Measurements from ENCODE around the gene B3GNT5. TPM values are rescaled to one million over a fixed set of nuclear protein-coding genes. Genes with fewer than 3 reads are reported as not detected.
A peak's percentile ranks its signal among the peaks of the same experiment; 100 is the strongest.

The B3GNT5 gene
- polyA plus RNA-seq, 6 donors from 2014 or later: 0.17 to 0.41 TPM; not detected in 4

- Mint-ChIP-seq H3K9me3 (no peaks in the 10 kb centered on the region), H3K4me3 (no peak overlapping the region), H3K27me3 (peaks cover 11 to 15% (median 13%) of the 10 kb centered on the region in 3 donors), H3K4me1 (no peaks in the 10 kb centered on the region), H3K36me3 (no peaks in the 10 kb centered on the region), H3K27ac (no peak overlapping the region)
- DNase-seq (no peak), ATAC-seq (ENCODE audit: low read depth in 2 of 2) (no peak)
These were observed 22.9 kb downstream of the B3GNT5 start for GRCh38 chr3:183275937-183276336.

GRCh38 chr3:183277260-183277659 is 24.2 kb downstream of the B3GNT5 start:
- no peak overlapping the region for H3K4me3 Mint-ChIP-seq
- peaks cover 11 to 16% (median 13%) of the 10 kb centered on the region in 3 donors for H3K27me3 Mint-ChIP-seq
- no peaks in the 10 kb centered on the region for H3K9me3 Mint-ChIP-seq
- peak overlapping the region in 1 of 6 donors; percentile 13 for H3K27ac Mint-ChIP-seq
- no peaks in the 10 kb centered on the region for H3K36me3 Mint-ChIP-seq
- no peaks in the 10 kb centered on the region for H3K4me1 Mint-ChIP-seq
- no peak for ATAC-seq (ENCODE audit: low read depth in 2 of 2)
- no peak for DNase-seq

GRCh38 chr3:183278479-183279088 is 25.5 kb downstream of the B3GNT5 start:
- Mint-ChIP-seq H3K4me1 (no peaks in the 10 kb centered on the region), H3K36me3 (no peaks in the 10 kb centered on the region), H3K9me3 (no peaks in the 10 kb centered on the region), H3K27ac (no peak overlapping the region), H3K4me3 (no peak overlapping the region), H3K27me3 (peaks cover 19 to 22% (median 21%) of the 10 kb centered on the region in 3 donors)
- DNase-seq (no peak), ATAC-seq (ENCODE audit: low read depth in 2 of 2) (no peak)

GRCh38 chr3:183279371-183279770 is 26.3 kb downstream of the B3GNT5 start:
- Mint-ChIP-seq H3K27ac (no peak overlapping the region), H3K36me3 (no peaks in the 10 kb centered on the region), H3K4me3 (no peak overlapping the region), H3K4me1 (no peaks in the 10 kb centered on the region), H3K9me3 (no peaks in the 10 kb centered on the region), H3K27me3 (peaks cover 16 to 22% (median 20%) of the 10 kb centered on the region in 3 donors)
- ATAC-seq (ENCODE audit: low read depth in 2 of 2) (no peak), DNase-seq (no peak)

GRCh38 chr3:183281126-183281797 is 28.2 kb downstream of the B3GNT5 start:
- no peaks in the 10 kb centered on the region for H3K9me3 Mint-ChIP-seq
- no peak overlapping the region for H3K4me3 Mint-ChIP-seq
- peaks cover 9 to 16% (median 10%) of the 10 kb centered on the region in 3 donors for H3K27me3 Mint-ChIP-seq
- peak overlapping the region in 1 of 6 donors; percentile 54 for H3K27ac Mint-ChIP-seq
- H3K36me3 Mint-ChIP-seq: no peaks in the 10 kb centered on the region
- H3K4me1 Mint-ChIP-seq: peaks cover 7 to 16% (median 8%) of the 10 kb centered on the region in 3 donors
- DNase-seq: no peak
- ATAC-seq (ENCODE audit: low read depth in 2 of 2): no peak

GRCh38 chr3:183283886-183284285 is 30.8 kb downstream of the B3GNT5 start:
- Mint-ChIP-seq H3K4me1 (peaks cover 8 to 19% (median 12%) of the 10 kb centered on the region in 3 donors), H3K27me3 (peaks cover 5 to 15% (median 10%) of the 10 kb centered on the region in 3 donors), H3K9me3 (no peaks in the 10 kb centered on the region), H3K4me3 (peak overlapping the region in 1 of 8 donors; percentile 2), H3K27ac (peak overlapping the region in 2 of 6 donors; percentile 5 to 41), H3K36me3 (no peaks in the 10 kb centered on the region)
- ATAC-seq (ENCODE audit: low read depth in 2 of 2) (no peak), DNase-seq (no peak)

GRCh38 chr3:183284570-183284969 is 31.5 kb downstream of the B3GNT5 start:
- no peak for DNase-seq
- Mint-ChIP-seq H3K4me1 (peaks cover 8 to 19% (median 12%) of the 10 kb centered on the region in 3 donors), H3K4me3 (no peak overlapping the region), H3K27me3 (peaks cover 5 to 15% (median 10%) of the 10 kb centered on the region in 3 donors), H3K9me3 (no peaks in the 10 kb centered on the region), H3K27ac (peak overlapping the region in 2 of 6 donors; percentile 9 to 41), H3K36me3 (no peaks in the 10 kb centered on the region)
- ATAC-seq (ENCODE audit: low read depth in 2 of 2): no peak

GRCh38 chr3:183285318-183285717 is 32.3 kb downstream of the B3GNT5 start:
- H3K9me3 Mint-ChIP-seq: no peaks in the 10 kb centered on the region
- DNase-seq (no peak), ATAC-seq (ENCODE audit: low read depth in 2 of 2) (no peak)
- peaks cover 8 to 19% (median 12%) of the 10 kb centered on the region in 3 donors for H3K4me1 Mint-ChIP-seq
- peak overlapping the region in 3 of 6 donors; percentile 26 to 89 (median 81) for H3K27ac Mint-ChIP-seq
- H3K36me3 Mint-ChIP-seq: no peaks in the 10 kb centered on the region
- peaks cover 5 to 15% (median 10%) of the 10 kb centered on the region in 3 donors for H3K27me3 Mint-ChIP-seq
- H3K4me3 Mint-ChIP-seq: peak overlapping the region in 3 of 8 donors; percentile 7 to 77 (median 46)

GRCh38 chr3:183285828-183286457 is 32.9 kb downstream of the B3GNT5 start:
- Mint-ChIP-seq H3K36me3 (no peaks in the 10 kb centered on the region), H3K27me3 (peaks cover 7 to 18% (median 10%) of the 10 kb centered on the region in 3 donors), H3K4me1 (peaks cover 8 to 19% (median 12%) of the 10 kb centered on the region in 3 donors), H3K9me3 (no peaks in the 10 kb centered on the region), H3K4me3 (peak overlapping the region in 7 of 8 donors; percentile 7 to 77 (median 45)), H3K27ac (peak overlapping the region; percentile 46 to 86 (median 80))
- DNase-seq (peak; percentile 78), ATAC-seq (ENCODE audit: low read depth in 2 of 2) (peak; percentile 97 to 98)

GRCh38 chr3:183287301-183287971 is 34.4 kb downstream of the B3GNT5 start:
- peaks cover 10 to 14% (median 11%) of the 10 kb centered on the region in 3 donors for H3K27me3 Mint-ChIP-seq
- no peaks in the 10 kb centered on the region for H3K9me3 Mint-ChIP-seq
- no peak for ATAC-seq (ENCODE audit: low read depth in 2 of 2)
- peak overlapping the region in 4 of 6 donors; percentile 12 to 82 (median 51) for H3K27ac Mint-ChIP-seq
- H3K4me3 Mint-ChIP-seq: no peak overlapping the region
- H3K4me1 Mint-ChIP-seq: peaks cover 8 to 19% (median 12%) of the 10 kb centered on the region in 3 donors
- DNase-seq: no peak
- H3K36me3 Mint-ChIP-seq: no peaks in the 10 kb centered on the region

- Mint-ChIP-seq H3K36me3 (no peaks in the 10 kb centered on the region), H3K4me1 (peaks cover 8 to 19% (median 12%) of the 10 kb centered on the region in 3 donors), H3K27ac (no peak overlapping the region), H3K27me3 (peaks cover 4 to 9% (median 7%) of the 10 kb centered on the region in 3 donors), H3K9me3 (no peaks in the 10 kb centered on the region), H3K4me3 (no peak overlapping the region)
- no peak for ATAC-seq (ENCODE audit: low read depth in 2 of 2)
- DNase-seq: no peak
These were observed 35.1 kb downstream of the B3GNT5 start for GRCh38 chr3:183288117-183288516.

- no peak overlapping the region for H3K27ac Mint-ChIP-seq
- H3K36me3 Mint-ChIP-seq: no peaks in the 10 kb centered on the region
- H3K4me3 Mint-ChIP-seq: no peak overlapping the region
- no peak for DNase-seq
- ATAC-seq (ENCODE audit: low read depth in 2 of 2): no peak
- peaks cover 8 to 13% (median 12%) of the 10 kb centered on the region in 3 donors for H3K4me1 Mint-ChIP-seq
- no peaks in the 10 kb centered on the region for H3K9me3 Mint-ChIP-seq
- peaks cover 0 to 8% (median 6%) of the 10 kb centered on the region in 3 donors for H3K27me3 Mint-ChIP-seq
These were observed 37.2 kb downstream of the B3GNT5 start for GRCh38 chr3:183290216-183290615.

GRCh38 chr3:183291497-183292031 is 38.5 kb downstream of the B3GNT5 start:
- Mint-ChIP-seq H3K27ac (no peak overlapping the region), H3K36me3 (no peaks in the 10 kb centered on the region), H3K27me3 (peaks cover 7 to 15% (median 12%) of the 10 kb centered on the region in 3 donors), H3K4me1 (peaks cover 0 to under 1% (median 0%) of the 10 kb centered on the region in 3 donors), H3K4me3 (no peak overlapping the region), H3K9me3 (peaks cover 0 to 4% (median 0%) of the 10 kb centered on the region in 7 donors)
- ATAC-seq (ENCODE audit: low read depth in 2 of 2) (no peak), DNase-seq (no peak)
